Fibroblast of pulmonary artery (primary cell): Measurements from ENCODE around the gene FSTL1.

ENCODE experiments used
- DNase-seq: peaks from one replicate; pipeline ENCODE4 v3.0.0-alpha.2; 2010; ENCODE audit warnings: low read depth
- H3K4me3 ChIP-seq: replicated peaks from 2 replicates; pipeline ENCODE4 v1.5.1; 2011; ENCODE audit warnings: low read depth, mild to moderate bottlenecking, control low read depth, low read length, moderate library complexity
- CTCF ChIP-seq: IDR thresholded peaks from 2 replicates; pipeline ENCODE4 v1.5.1; 2011; ENCODE audit warnings: mild to moderate bottlenecking, control low read depth, low read length, inconsistent platforms; ENCODE audit errors: missing control alignments

Gene FSTL1

GRCh38 chr3:120437559-120437958 is 13.2 kb downstream of the FSTL1 start:
- H3K4me3 ChIP-seq = no peak overlapping the region
- no peak for TF ChIP-seq CTCF
- no peak for DNase-seq

GRCh38 chr3:120436523-120437050 is 14.2 kb downstream of the FSTL1 start:
- TF ChIP-seq CTCF = no peak
- DNase-seq = no peak
- H3K4me3 ChIP-seq = no peak overlapping the region

- TF ChIP-seq CTCF = no peak
- no peak overlapping the region for H3K4me3 ChIP-seq
- peak; percentile 79 for DNase-seq
These were observed 15.2 kb downstream of the FSTL1 start for GRCh38 chr3:120435621-120436020.

- no peak for TF ChIP-seq CTCF
- DNase-seq = no peak
- no peak overlapping the region for H3K4me3 ChIP-seq
These were observed 17.0 kb downstream of the FSTL1 start for GRCh38 chr3:120433662-120434331.

GRCh38 chr3:120432150-120432860 is 18.5 kb downstream of the FSTL1 start:
- DNase-seq = peak; percentile 94
- no peak for TF ChIP-seq CTCF

GRCh38 chr3:120429921-120430361 is 20.9 kb downstream of the FSTL1 start:
- DNase-seq = no peak
- TF ChIP-seq CTCF = no peak
- H3K4me3 ChIP-seq = no peak overlapping the region

More at GRCh38 chr3:120432150-120432860, 18.5 kb downstream of the FSTL1 start:
- H3K4me3 ChIP-seq = no peak overlapping the region
